T-helper 1 cell treated with Interleukin-12 subunit alpha and Interleukin-12 subunit beta and Interleukin-4 antibody, amounts not matched to agents 30 ng/mL and 1 ng/mL, for 36 hours (primary cell): ENCODE data around the gene SHLD1. TPM values are rescaled to one million over a fixed set of nuclear protein-coding genes. Genes with fewer than 3 reads are reported as not detected.
"Not testable (repeated sequence)": the region's sequence is repeated elsewhere in the genome, so short reads cannot be mapped to it uniquely, and the experiment has no call there.

ENCODE experiments used
- intact Hi-C: fragments of 100-400 bp; cut with micrococcal nuclease; formaldehyde crosslinking; loops from one replicate; pipeline ENCODE4 v1.15.1; 2024
- total RNA-seq: library from RNA; stranded (reverse); gene quantifications from 2 replicates; pipeline ENCODE4 v1.2.3, GENCODE V29; 2022

SHLD1 gene
- total RNA-seq, 1 donor from 2014 or later = 12.5 TPM

DNA sequence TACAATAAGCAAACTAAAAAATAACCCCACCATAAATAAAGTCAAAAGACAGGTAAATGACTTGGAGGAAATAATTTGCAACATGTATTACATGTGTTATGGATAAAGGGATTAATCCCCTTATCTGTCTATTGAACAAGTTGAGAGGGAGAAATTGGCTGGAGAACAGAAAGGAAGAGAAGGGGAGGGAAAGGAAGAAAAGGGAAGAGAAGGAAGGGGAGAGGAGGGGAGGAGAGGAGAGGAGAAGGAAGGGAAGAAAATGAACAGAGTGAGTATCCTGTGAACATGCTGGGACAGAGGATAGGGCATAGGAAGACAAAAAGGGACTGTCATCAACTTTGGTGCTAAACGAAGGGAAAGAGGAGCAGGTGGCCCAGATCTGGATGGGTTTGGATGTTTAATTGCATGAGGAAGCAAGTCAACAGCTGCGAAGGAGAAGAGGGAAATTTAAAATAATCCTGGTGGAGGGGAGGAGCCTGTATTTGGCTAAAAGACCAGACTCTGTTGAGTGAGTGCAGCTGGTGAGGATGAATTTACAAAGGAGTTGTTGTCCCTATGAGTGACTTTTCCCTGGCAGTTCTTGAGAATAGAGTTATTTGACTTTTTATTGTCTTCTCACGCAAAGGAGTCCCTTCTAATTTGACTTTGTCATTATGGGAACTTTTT, 14.2 kb upstream of the SHLD1 start:
- intact Hi-C loops = no loop called here

DNA sequence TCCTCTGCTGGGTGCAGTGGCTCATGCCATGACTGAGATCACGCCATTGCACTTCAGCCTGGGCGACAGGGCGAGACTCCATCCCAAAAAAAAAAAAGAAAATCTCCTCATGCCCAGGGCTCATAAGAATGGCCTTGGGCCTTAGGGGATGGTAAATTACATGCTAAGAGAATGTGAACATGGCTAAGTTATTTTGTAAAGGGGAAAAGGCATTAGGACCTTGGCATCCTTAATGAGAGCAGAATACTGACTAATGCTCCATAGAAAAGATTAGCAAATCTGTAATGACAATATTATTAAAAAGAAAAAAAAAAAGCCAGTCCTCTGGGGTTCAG, 12.6 kb upstream of the SHLD1 start:
- intact Hi-C loops = no loop called here

DNA sequence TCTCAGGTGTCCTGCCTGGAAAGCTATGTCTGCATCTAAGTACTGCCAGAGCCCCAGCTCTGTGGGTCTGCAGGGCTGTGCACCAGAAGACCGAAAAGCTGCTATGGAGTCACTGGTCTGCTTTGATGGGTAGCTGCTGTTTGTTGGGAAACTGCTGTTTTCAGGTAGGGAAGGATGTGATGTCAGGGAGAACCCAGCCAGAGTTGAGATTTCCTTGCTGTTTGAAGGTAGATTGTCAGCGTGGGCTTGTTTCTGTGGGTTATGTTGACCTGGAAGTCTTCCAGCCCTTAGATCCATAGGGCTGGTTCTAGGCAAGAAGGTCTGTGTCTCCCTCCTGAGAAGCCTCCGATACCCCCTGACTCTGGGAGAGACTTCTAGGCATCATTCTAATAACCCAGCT, 12.2 kb upstream of the SHLD1 start:
- intact Hi-C loops = no loop called here

DNA sequence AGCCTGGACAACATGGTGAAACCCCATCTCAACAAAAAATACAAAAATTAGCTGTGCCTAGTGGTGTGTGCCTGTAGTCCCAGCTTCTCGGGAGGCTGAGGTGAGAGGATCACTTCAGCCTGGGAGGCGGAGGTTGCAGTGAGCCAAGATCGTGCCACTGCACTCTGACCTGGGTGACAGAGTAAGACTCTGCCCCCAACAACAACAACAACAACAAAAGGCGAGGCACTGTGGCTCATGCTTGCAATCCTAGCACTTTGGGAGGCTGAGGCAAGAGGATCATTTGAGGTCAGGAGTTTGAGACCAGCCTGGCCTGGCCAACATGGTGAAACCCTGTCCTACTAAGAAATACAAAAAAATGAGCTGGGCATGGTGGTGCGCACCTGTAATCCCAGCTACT, 9.6 kb upstream of the SHLD1 start:
- intact Hi-C loops = not testable (repeated sequence)

DNA sequence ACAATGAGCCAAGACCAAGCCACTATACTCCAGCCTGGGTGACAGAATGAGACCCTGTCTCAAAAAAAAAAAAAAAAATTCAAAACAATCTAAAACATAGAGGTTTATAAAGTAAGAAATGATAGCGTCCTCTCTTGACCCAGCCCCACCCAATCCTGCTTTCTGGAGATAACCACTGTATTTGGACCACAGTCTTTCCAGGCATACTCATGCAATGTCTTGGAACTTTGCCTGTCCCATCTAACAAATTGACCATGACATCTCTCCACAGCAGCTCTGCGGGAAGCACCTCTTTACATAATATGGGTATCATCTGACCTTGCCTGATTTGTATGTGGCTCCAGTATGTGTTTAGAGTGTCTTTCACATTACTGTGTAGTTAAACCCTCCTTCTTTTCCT, 9.1 kb upstream of the SHLD1 start:
- intact Hi-C loops = no loop called here

DNA sequence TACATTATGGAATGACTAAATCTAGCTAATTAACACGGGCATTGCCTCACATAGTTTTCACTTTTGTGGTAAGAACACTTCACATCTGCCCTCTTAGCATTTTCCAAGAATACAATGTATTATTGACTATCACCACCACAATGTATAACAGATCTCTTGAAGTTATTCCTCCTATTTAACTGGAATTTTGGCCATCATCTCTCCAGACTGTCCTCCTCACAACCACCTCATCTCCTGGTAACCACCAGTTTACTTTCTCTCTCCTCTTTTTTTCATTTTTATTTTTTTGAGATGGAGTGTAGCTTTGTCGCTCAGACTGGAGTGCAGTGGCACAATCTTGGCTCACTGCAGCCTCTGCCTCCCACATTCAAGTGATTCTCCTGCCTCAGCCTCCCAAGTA, 8.2 kb upstream of the SHLD1 start:
- intact Hi-C loops = no loop called here

DNA sequence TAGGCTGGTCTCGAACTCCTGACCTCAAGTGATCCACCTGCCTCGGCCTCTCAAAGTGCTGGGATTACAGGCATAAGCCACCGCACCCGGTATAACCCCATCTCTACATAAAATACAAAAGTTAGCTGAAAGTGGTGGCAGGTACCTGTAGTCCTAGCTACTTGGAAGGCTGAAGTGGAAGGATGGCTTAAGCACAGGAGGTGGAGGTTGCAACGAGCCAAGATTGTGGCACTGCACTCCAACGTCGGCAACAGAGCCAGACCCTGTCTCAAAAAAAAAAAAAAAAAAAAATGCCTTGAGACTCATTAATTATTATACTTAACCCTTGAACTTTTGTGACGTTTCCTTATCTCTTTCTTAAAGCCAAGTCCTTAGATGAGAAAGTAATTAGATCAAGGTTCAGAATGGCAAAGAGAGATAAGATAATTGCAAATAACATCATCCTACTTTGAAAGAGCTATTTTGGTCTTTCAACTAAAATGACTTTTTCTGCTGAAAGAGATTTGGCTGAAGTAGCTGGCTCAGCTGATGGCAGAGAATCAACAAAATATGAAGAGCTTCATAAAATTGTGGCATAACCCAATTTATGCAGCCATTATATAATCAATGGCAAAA, 4.7 kb upstream of the SHLD1 start:
- intact Hi-C loops = no loop called here

DNA sequence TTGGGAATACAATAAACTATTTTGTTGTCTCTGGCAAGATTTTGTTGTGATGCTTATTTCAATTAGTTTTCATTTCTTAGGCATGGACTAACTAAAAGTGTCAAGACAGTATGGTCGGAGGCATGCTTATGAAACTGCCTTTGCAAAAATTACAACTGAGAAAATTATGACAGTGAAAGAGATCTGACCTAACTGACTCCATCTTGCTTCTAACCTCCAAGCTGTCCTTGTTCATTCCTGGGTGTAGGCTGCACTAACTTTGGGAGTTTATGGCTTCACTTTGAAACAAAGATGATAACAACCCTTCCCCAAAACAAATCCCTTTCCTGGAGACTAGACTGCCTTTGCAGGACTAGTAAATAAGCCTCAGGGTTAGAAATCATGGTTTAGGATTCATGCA, 4.1 kb upstream of the SHLD1 start:
- intact Hi-C loops = no loop called here

DNA sequence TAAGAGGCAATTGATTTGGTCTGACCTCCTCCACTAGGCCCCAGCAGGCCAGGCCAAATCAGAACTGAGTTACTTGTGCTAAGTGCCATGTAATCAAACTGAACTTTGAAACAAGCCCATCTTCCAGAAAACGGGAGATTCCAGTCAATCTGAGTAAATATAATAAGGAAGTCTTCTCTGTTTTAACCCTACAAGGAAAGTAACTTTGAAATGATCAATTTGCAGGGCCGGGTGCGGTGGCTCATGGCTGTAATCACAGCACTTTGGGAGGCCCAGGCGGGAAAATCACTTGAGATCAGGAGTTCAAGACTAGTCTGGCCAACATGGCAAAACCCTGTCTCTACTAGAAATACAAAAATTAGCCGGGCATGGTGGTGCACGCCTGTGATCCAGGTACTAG, 2.0 kb upstream of the SHLD1 start:
- intact Hi-C loops = no loop called here

DNA sequence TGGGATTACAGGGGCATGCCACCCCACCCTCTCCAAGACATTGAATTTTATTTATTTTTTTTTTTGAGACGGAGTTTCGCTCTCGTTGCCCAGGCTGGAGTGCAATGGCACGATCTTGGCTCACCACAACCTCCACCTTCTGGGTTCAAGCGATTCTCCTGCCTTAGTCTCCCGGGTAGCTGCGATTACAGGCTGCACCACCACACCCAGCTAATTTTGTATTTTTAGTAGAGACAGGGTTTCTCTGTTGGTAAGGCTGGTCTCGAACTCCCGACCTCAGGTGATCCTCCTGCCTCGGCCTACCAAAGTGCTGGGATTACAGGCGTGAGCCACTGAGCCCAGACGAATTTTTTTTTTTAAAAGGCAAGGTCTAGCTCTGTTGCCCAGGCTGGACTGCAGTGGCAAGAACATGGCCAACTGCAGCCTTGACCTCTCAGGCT, 669 bp upstream of the SHLD1 start:
- intact Hi-C loops = not testable (repeated sequence)

DNA sequence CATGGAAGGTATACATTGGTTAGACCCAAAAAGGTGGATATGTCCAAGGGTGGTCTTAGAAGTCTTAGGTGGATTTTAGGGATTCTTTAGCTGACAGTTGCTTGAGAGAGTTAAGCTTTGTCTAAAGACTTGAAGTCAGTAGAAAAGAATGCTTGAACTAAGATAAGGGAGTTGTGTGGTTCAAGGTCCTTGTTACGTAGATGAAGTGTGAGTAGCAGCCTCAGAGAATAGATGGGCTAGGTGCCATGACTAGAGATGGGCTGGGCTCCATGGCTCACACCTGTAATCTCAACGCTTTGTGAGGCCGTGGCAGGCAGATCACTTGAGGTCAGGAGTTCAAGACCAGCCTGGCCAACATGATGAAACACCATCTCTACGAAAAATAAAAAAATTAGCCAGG, 1.7 kb downstream of the SHLD1 start:
- intact Hi-C loops = no loop called here

DNA sequence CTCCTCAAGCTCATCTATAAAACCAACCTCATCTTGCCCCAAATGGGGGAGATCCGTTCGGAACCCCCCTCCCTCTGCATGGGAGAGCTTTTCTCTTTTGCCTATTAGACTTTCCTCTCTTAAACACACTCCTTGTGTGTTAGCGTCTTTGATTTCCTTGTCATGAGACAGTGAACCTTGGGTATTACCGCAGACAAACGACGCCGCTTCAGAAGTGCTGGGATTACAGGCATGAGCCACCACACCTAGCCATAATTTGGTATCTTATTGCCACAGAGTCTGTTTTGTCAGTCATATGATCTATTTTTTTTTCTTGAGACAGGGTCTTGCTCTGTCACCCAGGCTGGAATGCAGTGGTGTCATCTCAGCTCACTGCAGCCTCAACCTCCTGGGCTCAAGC, 3.6 kb downstream of the SHLD1 start:
- intact Hi-C loops = no loop called here

DNA sequence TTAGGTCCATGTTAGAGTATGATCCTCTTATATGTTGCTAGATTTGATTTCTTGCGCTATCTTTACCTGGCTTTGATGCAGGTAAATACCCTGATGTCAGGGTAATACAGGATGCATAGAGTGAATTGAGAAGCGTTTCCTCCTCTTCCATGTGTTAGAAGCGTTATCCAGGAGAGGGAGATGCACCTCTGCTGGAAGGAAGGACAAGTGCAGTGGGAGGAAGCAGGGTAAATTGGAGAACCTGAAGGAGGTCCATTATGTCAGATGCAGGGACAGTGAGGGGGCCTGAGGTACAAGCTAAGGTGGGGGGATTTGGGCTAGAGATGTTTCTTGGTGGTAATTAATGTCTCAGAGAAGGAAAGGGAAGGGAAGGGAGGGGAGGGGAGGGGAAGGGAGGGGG, 7.7 kb downstream of the SHLD1 start:
- intact Hi-C loops = no loop called here

DNA sequence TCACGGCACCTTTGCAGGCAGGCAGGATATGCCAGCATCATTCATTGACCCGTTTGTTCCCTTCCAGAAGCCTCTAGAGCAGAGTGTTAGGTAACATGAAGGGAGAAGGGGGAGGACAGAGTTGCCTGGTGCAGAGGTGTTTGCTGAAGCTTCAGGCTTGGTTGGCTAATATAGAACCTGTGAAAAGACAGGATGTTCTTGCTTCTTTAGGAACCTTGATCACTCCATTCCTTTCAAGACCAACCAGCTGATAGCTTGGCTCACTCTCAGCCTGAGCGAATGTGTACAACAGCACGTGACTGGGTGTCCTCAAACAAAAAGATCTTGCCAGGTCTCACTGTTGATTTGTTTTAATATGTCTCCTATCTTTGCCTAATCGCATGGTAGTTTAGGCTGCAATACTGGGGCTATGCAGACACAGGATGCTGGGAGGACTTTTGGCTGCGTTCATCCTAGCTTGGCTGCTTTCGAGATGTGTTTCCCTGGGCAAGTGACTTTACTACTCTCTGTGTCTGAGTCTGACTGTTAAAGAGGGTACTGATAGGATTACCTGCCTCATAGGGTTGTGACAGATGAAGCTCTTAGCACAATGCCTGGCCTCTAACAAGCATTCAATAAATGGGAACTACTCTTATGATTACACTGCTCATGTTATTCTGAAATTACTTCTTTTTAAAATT, 16.0 kb downstream of the SHLD1 start:
- intact Hi-C loops = no loop called here

DNA sequence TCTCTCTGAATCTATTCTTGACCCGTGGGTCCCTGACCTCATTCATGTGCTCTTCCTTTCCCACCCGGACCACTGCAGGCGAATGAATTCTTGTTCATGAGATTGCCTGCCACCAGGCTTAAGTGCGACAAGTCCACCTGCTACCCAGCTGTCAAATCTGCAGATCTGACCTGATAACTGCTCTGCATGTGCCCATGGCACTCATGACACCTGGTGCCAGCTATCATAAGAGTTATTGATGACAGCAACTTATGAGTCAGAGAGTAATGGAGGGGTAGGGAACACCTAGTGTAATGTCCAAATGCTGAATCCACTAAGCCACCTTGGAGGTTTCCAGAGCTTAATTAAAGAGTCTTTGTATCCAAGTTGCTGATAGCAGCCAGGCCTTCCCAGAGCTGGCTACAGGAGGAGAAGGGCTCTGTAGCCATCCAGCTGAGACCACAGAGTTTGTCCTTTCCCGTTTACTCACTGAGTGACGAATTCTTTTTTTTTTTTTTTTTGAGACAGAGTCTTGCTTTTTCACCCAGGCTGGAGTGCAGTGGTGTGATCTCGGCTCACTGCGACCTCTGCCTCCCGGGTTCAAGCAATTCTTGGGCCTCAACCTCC, 17.4 kb downstream of the SHLD1 start:
- intact Hi-C loops = no loop called here

DNA sequence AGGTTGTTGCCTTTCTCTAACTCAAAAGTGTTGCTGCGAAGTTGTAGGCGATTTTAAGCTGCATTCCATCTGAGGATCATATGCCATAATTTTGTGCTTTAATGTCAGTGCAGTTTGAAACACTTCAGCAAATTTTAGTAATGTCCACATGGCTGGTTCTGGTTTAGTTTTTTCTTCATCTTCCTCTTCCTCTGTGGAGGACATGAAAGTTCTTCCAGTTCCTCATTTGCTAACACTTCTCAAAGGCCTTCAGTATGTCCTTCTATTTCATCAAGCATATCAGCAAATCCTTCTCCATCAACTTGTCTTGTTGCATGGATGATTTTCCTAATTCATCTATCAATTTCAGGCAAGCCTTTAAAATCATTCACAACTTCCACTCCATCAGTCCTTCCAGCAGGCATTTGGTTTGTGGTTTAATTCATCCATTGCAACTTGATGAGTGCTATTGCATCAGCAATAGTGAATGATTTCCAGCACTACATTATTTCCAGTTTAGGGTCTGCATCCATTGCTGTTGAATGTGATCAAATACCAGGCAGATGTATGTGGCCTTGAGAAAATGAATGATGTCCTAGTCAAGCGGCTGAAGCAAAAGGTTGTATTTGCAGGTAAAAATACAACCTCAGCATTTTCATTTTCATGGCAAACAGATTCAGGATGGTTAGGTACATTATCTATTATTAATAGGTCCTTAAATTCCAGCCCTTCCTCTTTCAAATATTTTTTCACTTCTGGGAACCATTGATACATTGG, 20.2 kb downstream of the SHLD1 start:
- intact Hi-C loops = no loop called here

DNA sequence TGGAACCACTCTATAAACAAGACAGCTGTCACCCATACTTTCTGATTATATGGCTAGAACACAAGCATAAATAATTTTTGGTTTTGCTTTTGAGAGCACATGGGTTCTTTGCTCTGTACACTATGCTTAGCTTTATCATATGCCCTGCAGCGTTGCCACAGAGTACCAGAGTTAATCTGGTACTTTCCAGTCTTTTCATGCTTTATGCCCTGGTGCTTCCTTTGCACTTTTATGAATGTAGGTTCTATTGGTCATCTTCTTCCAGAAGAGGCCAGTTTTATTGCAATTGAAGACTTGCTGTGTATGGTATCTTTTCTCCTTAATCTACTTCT, 20.8 kb downstream of the SHLD1 start:
- intact Hi-C loops = no loop called here

DNA sequence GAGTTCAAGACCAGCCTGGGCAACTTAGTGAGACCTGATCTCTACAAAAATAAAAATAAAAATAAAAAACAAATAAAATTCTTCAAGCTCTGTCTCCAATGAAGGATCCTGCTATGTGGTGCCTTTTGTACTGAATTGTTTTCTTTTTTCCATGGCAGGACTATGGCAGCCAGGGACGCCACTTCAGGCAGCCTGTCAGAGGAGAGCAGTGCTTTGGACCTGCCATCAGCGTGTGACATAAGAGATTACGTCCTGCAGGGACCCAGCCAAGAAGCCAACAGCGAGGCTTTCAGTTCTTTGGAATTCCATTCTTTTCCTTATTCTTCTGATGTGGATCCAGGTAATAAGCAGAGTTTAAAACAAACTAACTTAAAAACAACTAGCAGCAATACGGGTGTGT, 22.5 kb downstream of the SHLD1 start:
- intact Hi-C loops = no loop called here

DNA sequence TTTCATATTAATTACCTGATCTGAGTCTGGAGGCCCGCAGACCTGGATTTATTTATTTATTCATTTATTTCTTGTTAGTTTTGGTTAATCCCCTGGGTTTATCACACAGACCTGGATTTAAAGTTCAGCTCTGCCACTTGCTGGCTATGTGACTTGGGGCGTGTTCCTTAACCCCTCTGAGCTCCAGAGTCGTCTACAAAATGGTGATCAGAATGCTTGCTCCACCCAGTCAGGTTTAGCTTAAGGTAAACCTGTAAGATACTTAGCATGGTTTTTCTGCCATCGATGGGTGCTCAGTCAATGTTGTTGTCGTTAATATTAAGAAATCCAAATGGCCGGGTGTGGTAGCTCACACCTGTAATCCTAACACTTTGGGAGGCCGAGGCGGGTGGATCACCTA, 23.4 kb downstream of the SHLD1 start:
- intact Hi-C loops = no loop called here

DNA sequence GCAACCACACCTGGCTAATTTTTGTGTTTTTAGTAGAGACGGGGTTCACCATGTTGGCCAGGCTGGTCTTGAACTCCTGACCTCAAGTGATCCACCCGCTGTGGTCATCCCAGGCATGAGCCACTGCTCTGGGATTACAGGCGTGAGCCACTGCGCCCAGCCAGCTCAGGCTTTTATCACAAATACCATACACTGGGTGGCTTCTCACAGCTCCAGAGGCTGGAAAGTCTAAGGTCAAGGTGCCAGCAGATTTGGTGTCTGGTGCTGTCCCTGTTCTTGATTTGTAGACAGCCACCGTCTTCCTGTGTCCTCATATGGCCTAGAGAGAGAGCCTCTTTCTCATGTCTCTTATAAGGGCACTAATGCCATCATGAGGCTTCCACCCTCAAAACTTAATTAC, 25.9 kb downstream of the SHLD1 start:
- intact Hi-C loops = no loop called here

DNA sequence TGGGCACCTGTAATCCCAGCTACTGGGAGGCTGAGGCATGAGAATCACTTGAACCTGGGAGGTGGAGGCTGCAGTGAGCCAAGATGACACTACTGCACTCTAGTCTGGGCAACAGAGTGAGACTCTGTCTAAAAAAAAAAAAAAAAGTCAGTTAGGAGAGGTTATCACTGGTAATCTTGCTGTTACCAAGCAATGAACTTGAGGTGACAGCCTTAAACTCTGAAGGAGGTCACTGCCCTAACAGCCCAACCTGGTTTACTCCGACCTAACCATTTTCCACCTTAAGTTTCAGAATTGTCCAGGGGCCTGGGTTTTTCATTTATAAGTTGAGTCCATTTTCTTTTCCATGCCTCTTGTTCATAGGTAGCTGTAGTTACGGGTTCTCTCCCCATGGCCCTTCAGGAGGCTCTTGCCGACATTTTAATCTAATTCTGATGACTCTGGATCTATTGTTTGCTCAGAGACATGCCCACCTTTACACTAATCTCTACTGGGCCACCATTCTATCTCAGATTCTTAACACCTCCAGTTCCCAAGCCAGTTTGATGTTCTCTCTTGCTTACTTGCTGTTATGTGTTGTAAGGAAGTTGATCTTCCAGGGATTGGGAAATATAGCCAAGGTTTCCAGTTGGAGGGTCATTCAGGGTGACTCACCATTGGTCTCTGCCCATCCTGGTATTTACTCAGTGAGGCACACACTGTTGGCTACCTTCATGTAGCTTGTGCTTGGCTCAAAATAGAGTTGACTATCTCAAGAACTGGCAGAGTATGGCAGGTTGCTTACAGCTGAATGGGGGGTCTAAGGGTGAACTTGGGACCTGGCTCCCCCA, 29.1 kb downstream of the SHLD1 start:
- intact Hi-C loops = no loop called here
